Muscle of back (tissue), 11 donors: ENCODE results near the gene SNX6. TPM values are rescaled to one million over a fixed set of nuclear protein-coding genes. Genes with fewer than 3 reads are reported as not detected.
A peak's percentile ranks its signal among the peaks of the same experiment; 100 is the strongest.
"Not testable (repeated sequence)": the region's sequence is repeated elsewhere in the genome, so short reads cannot be mapped to it uniquely, and the experiment has no call there.

Experiments
- DNase-seq, 3 donors: peaks; one replicate each; pipeline versions ENCODE4 v3.0.0 to v3.0.0-alpha.2; 2013
- polyA plus RNA-seq, 10 donors: library from polyadenylated mRNA; unstranded; fragments of 120-200 nt; gene quantifications; one replicate each; pipeline ENCODE4 v1.2.1, GENCODE V29; 2013; ENCODE audit not compliant: insufficient read length in 10 of 10

Gene SNX6
- polyA plus RNA-seq, 10 donors = 69.8 to 85.4 (median 79.5) TPM

- DNase-seq = no peak
Observed at GRCh38 chr14:34571771-34572170, 58.2 kb downstream of the SNX6 start.

GRCh38 chr14:34569750-34570149 lies 60.2 kb downstream of the SNX6 start:
- DNase-seq = peak in 1 of 3 donors; percentile 9

GRCh38 chr14:34568803-34569202 lies 61.1 kb downstream of the SNX6 start:
- no peak for DNase-seq

- DNase-seq = no peak
Observed at GRCh38 chr14:34562776-34563150, 67.2 kb downstream of the SNX6 start.

- not testable (repeated sequence) for DNase-seq
Observed at GRCh38 chr14:34562037-34562775, 67.7 kb downstream of the SNX6 start.

GRCh38 chr14:34556498-34556829 lies 73.5 kb downstream of the SNX6 start:
- not testable (repeated sequence) for DNase-seq

GRCh38 chr14:34555583-34556497 lies 74.1 kb downstream of the SNX6 start:
- DNase-seq = not testable (repeated sequence)

- no peak for DNase-seq
Observed at GRCh38 chr14:34554540-34555250, 75.3 kb downstream of the SNX6 start.

- DNase-seq = not testable (repeated sequence)
Observed at GRCh38 chr14:34549276-34549966, 80.5 kb downstream of the SNX6 start.

GRCh38 chr14:34548472-34548981 lies 81.4 kb downstream of the SNX6 start:
- no peak for DNase-seq

GRCh38 chr14:34547136-34547520 lies 82.8 kb downstream of the SNX6 start:
- not testable (repeated sequence) for DNase-seq

GRCh38 chr14:34546272-34547135 lies 83.4 kb downstream of the SNX6 start:
- DNase-seq = not testable (repeated sequence)

- not testable (repeated sequence) for DNase-seq
Observed at GRCh38 chr14:34540181-34541059, 89.5 kb downstream of the SNX6 start.

GRCh38 chr14:34539407-34540180 lies 90.4 kb downstream of the SNX6 start, which contains the start of gene EAPP:
Gene EAPP, minus strand, starts transcription at chr14:34539701. Its CDS starts 73 bp downstream, at chr14:34539628.
- DNase-seq = peak; percentile 97 to 99 (median 98)

- no peak for DNase-seq
Observed at GRCh38 chr14:34538871-34539406, 91.0 kb downstream of the SNX6 start.

GRCh38 chr14:34538096-34538495 lies 91.9 kb downstream of the SNX6 start:
- DNase-seq = not testable (repeated sequence)

- no peak for DNase-seq
Observed at GRCh38 chr14:34537677-34538009, 92.3 kb downstream of the SNX6 start.
